HepG2 (cell line): ENCODE results near the gene CRHR1. TPM values are rescaled to one million over a fixed set of nuclear protein-coding genes. Genes with fewer than 3 reads are reported as not detected.

Experiments
- ATAC-seq: fragments of 200-7000 bp; cut with Tn5 transposase; 3 replicates; pipeline ENCODE4 v1.9.1; 2020; ENCODE audit warnings: mild to moderate bottlenecking, moderate library complexity
- BruUV-seq: library from RNA; stranded (reverse); fragments of 400-500 nt; replicated peaks from 2 replicates; lab custom pipeline; 2021; lab: Mats Ljungman, UMichigan
- CTCF ChIA-PET: fragments of 300-600 bp; formaldehyde crosslinking; extraction: SDS; loops from one replicate; lab custom pipeline; 2021; ENCODE audit warnings: low total read pairs, inconsistent platforms, low intra/inter-chr PET ratio; lab: Yijun Ruan, JAX
- POLR2A ChIA-PET: fragments of 350-600 bp; sonication (Branson Sonifier 250); formaldehyde crosslinking; loops from one replicate; lab custom pipeline; 2020; ENCODE audit warnings: antibody characterized with exemption, inconsistent platforms; lab: Yijun Ruan, JAX
- DNase-seq: peaks from one replicate; pipeline ENCODE4 v3.0.0-alpha.2; 2015; ENCODE audit warnings: low spot score
- FAIRE-seq: peaks from 3 replicates; lab custom pipeline; 2011; peaks lifted over from hg19 to GRCh38; lab: Jason Lieb, UNC
- H2AFZ ChIP-seq: one replicate; pipeline ENCODE4 v1.6.1; 2011; ENCODE audit warnings: low read length, inconsistent platforms
- H3K27ac ChIP-seq: fragments of 300-600 bp; 3 replicates; pipeline ENCODE4 v1.8.0; 2011; ENCODE audit warnings: mixed run types, mild to moderate bottlenecking, mixed read lengths, low read length, inconsistent platforms; ENCODE audit not compliant: insufficient read depth; ENCODE audit errors: extremely low read length
- H3K27me3 ChIP-seq, 2 experiments: fragments of 200-600 bp in 1 of 2; 2 replicates in 1 of 2; 3 replicates in 1 of 2; pipeline versions ENCODE4 v1.6.0 to v1.8.0; 2011; ENCODE audit warnings: low read length in 2 of 2, mild to moderate bottlenecking in 2 of 2, moderate library complexity in 2 of 2, inconsistent platforms in 1 of 2; ENCODE audit not compliant: insufficient read depth in 2 of 2, control insufficient read depth in 1 of 2
- H3K36me3 ChIP-seq, 2 experiments: fragments of 200-600 bp in 1 of 2; replicated peaks in 1 of 2; 2 replicates in 1 of 2; 3 replicates in 1 of 2; pipeline versions ENCODE4 v1.5.1 to v1.8.0; 2011; ENCODE audit warnings: low read length in 2 of 2, inconsistent platforms in 1 of 2; ENCODE audit not compliant: insufficient read depth in 2 of 2, control insufficient read depth in 1 of 2
- H3K4me1 ChIP-seq: 2 replicates; pipeline ENCODE4 v1.5.1; 2012; ENCODE audit warnings: low read length, inconsistent platforms; ENCODE audit not compliant: insufficient read depth
- H3K4me2 ChIP-seq: 2 replicates; pipeline ENCODE4 v1.6.0; 2011; ENCODE audit warnings: low read depth, low read length, inconsistent platforms
- H3K4me3 ChIP-seq, 3 experiments: fragments of 200-600 bp in 1 of 3; sonication (generic), shearing (Covaris generic) in 1 of 3; replicated peaks in 1 of 3; 2 replicates each; pipeline ENCODE4 v1.5.1; 2011 to 2016; ENCODE audit warnings: low read length in 3 of 3, inconsistent platforms in 2 of 3, low read depth in 2 of 3, mild to moderate bottlenecking in 2 of 3, control low read depth in 1 of 3, mixed read lengths in 1 of 3; ENCODE audit not compliant: insufficient read depth in 1 of 3
- H3K79me2 ChIP-seq: one replicate; pipeline ENCODE4 v1.6.1; 2011; ENCODE audit warnings: low read length, inconsistent platforms; ENCODE audit not compliant: insufficient read depth
- H3K9ac ChIP-seq: 2 replicates; pipeline ENCODE4 v1.6.0; 2011; ENCODE audit warnings: mild to moderate bottlenecking, low read depth, low read length, inconsistent platforms; ENCODE audit not compliant: insufficient read depth
- H3K9me3 ChIP-seq: 2 replicates; pipeline ENCODE4 v1.5.1; 2012; ENCODE audit warnings: mild to moderate bottlenecking, low read length
- H4K20me1 ChIP-seq: 2 replicates; pipeline ENCODE4 v1.6.0; 2011; ENCODE audit warnings: inconsistent platforms, mild to moderate bottlenecking, low read length, moderate library complexity; ENCODE audit not compliant: insufficient read depth
- EZH2 ChIP-seq: conservative IDR thresholded peaks from 2 replicates; pipeline ENCODE4 v1.6.1; 2012; ENCODE audit warnings: mild to moderate bottlenecking, low read depth, low read length, moderate library complexity
- HOXA7 ChIP-seq: sonication (generic); formaldehyde crosslinking; IDR thresholded peaks from 2 replicates; pipeline ENCODE4 v1.8.1; 2022; ENCODE audit warnings: mild to moderate bottlenecking, missing genetic modification reagents, moderate library complexity
- JARID2 ChIP-seq: sonication (generic); formaldehyde crosslinking; IDR thresholded peaks from 2 replicates; pipeline ENCODE4 v1.8.1; 2023; ENCODE audit warnings: missing genetic modification reagents, inconsistent platforms; ENCODE audit not compliant: insufficient replicate concordance
- ZFX ChIP-seq: sonication (generic); formaldehyde crosslinking; IDR thresholded peaks from 2 replicates; pipeline ENCODE4 v1.4.0; 2020; ENCODE audit warnings: mild to moderate bottlenecking, low read depth, missing genetic modification reagents, moderate library complexity
- ZMAT3 ChIP-seq: sonication (generic); formaldehyde crosslinking; conservative IDR thresholded peaks from 2 replicates; pipeline ENCODE4 v1.7.0; 2021; ENCODE audit warnings: missing genetic modification reagents
- ZNF136 ChIP-seq: sonication (generic); formaldehyde crosslinking; IDR thresholded peaks from 2 replicates; pipeline ENCODE4 v1.8.1; 2022; ENCODE audit warnings: low read depth, mild to moderate bottlenecking, moderate library complexity, missing genetic modification reagents
- ZNF30 ChIP-seq: sonication (generic); formaldehyde crosslinking; IDR thresholded peaks from 2 replicates; pipeline ENCODE4 v1.5.0; 2020; ENCODE audit warnings: mild to moderate bottlenecking, missing genetic modification reagents
- ZNF350 ChIP-seq: sonication (generic); formaldehyde crosslinking; IDR thresholded peaks from 2 replicates; pipeline ENCODE4 v1.4.0; 2020; ENCODE audit warnings: mild to moderate bottlenecking, low read depth, missing genetic modification reagents, borderline replicate concordance
- WGBS: methylation state at CpG from one replicate; pipeline ENCODE4 v1.1.6; 2017; ENCODE audit warnings: low lambda C conversion rate; 5-methylcytosine and 5-hydroxymethylcytosine counted together
- in situ Hi-C: cut with HindIII; loops from 2 replicates; pipeline ENCODE4 v1.10.0; 2017; ENCODE audit warnings: low pct_unique_long_range_greater_than_20kb; ENCODE audit not compliant: extremely low pct_ligation_motif_present
- intact Hi-C: fragments of 100-400 bp; cut with micrococcal nuclease; formaldehyde crosslinking; loops from one replicate; pipeline ENCODE4 v1.10.0; 2022; ENCODE audit not compliant: unreplicated experiment
- polyA plus RNA-seq, 8 experiments: library from polyadenylated mRNA; depleted of rRNA in 3 of 8; stranded (reverse) in 7 of 8; unstranded in 1 of 8; fragments of >200 nt; fragmentation: Illumina TruSeq in 4 of 8; extraction: Trizol in 4 of 8; gene quantifications; 2 replicates each; pipeline versions ENCODE4 v1.2.1 to v1.2.3, GENCODE V29; 2011 to 2016; ENCODE audit warnings: low read depth in 4 of 8, missing spikeins in 1 of 8, mixed read lengths in 1 of 8; ENCODE audit not compliant: insufficient read depth in 1 of 8
- total RNA-seq, 5 experiments: library from RNA; depleted of rRNA; stranded (reverse); fragments of >200 nt; fragmentation: Illumina TruSeq; extraction: Trizol; gene quantifications; 2 replicates each; pipeline ENCODE4 v1.2.3, GENCODE V29; 2016; ENCODE audit warnings: low read depth in 1 of 5

The CRHR1 gene
- total and polyA plus RNA-seq, 2 of the 13 experiments (the other 11 are each of a cell fraction or from before 2014, with no cell fraction given), result not detected

- TF ChIP-seq ZNF350 (CRISPR knock-in tag), result no peak
- no peak for TF ChIP-seq ZMAT3 (CRISPR knock-in tag)
- no peak for TF ChIP-seq ZNF136
Measured at GRCh38 chr17:45847101-45847500, 63.0 kb downstream of the CRHR1 start (continued).

- WGBS, result 3% methylated on average over 5 of the region's 5 CpGs
Measured at GRCh38 chr17:45847747-45848146, 63.6 kb downstream of the CRHR1 start.

GRCh38 chr17:45848405-45848804, 64.3 kb downstream of the CRHR1 start:
- BruUV-seq, result no TSS peak
- ChIA-PET CTCF (no interaction called here), POLR2A (no interaction called here)
- Histone ChIP-seq H3K9ac (no peak overlapping the region), H3K9me3 (no peaks in the 10 kb centered on the region), H4K20me1 (no peaks in the 10 kb centered on the region), H3K4me3 (no peak overlapping the region), H2AFZ (no peak overlapping the region), H3K27ac (no peak overlapping the region), H3K79me2 (no peaks in the 10 kb centered on the region), H3K4me1 (no peaks in the 10 kb centered on the region), H3K36me3 (no peaks in the 10 kb centered on the region), H3K27me3 (peaks cover 15 to 85% of the 10 kb centered on the region in 2 experiments; a peak in 3 of 5 replicates), H3K4me2 (no peak overlapping the region)
- intact Hi-C loops, result no loop called here
- FAIRE-seq (no peak), DNase-seq (no peak), ATAC-seq (peak; percentile 5; the same call in 1 of the 3 replicates)
- no peak for TF ChIP-seq HOXA7 (CRISPR knock-in tag)
- no peak for TF ChIP-seq ZNF30
- TF ChIP-seq ZFX (CRISPR knock-in tag), result peak; percentile 37; the same call in 1 of the 2 replicates
- in situ Hi-C loops, result no loop called here
- WGBS, result 19% methylated on average over 9 of the region's 9 CpGs

More at GRCh38 chr17:45847747-45848146, 63.6 kb downstream of the CRHR1 start:
- no TSS peak for BruUV-seq
- FAIRE-seq, result no peak
- ChIA-PET CTCF (no interaction called here), POLR2A (no interaction called here)
- Histone ChIP-seq H3K9ac (no peak overlapping the region), H2AFZ (no peak overlapping the region), H3K4me2 (no peak overlapping the region), H3K9me3 (no peaks in the 10 kb centered on the region), H3K4me3 (no peak overlapping the region), H3K79me2 (no peaks in the 10 kb centered on the region), H4K20me1 (no peaks in the 10 kb centered on the region), H3K27ac (no peak overlapping the region), H3K36me3 (no peaks in the 10 kb centered on the region), H3K4me1 (no peaks in the 10 kb centered on the region), H3K27me3 (peaks cover 15 to 92% of the 10 kb centered on the region in 2 experiments; a peak in 3 of 5 replicates)
- TF ChIP-seq JARID2 (CRISPR knock-in tag), result no peak
- TF ChIP-seq EZH2, result 0 out of 2 replicates have a peak, but pooled peaks have one; percentile 36
- ATAC-seq, result no peak
- in situ Hi-C loops (no loop called here), intact Hi-C loops (no loop called here)
- no peak for DNase-seq
